HEK293 (cell line): ENCODE results near the gene RAB1B.

Experiments
- CTCF ChIA-PET: fragments of 350-600 bp; formaldehyde crosslinking; extraction: SDS; loops from one replicate; lab custom pipeline; 2021; ENCODE audit warnings: antibody characterized with exemption; lab: Yijun Ruan, JAX
- POLR2A ChIA-PET: fragments of 300-600 bp; formaldehyde crosslinking; extraction: SDS; loops from one replicate; lab custom pipeline; 2020; ENCODE audit warnings: antibody characterized with exemption, inconsistent platforms; lab: Yijun Ruan, JAX
- H3K27ac ChIP-seq: fragments of 200-500 bp; sonication (Bioruptor generic); 2 replicates; pipeline ENCODE4 v1.5.1; 2014; ENCODE audit warnings: low read depth, low read length, control low read depth, inconsistent platforms; ENCODE audit errors: extremely low read depth
- H3K36me3 ChIP-seq, 2 experiments: fragments of 200-500 bp in 1 of 2; sonication (Bioruptor generic) in 1 of 2; 1 replicate in 1 of 2; 2 replicates in 1 of 2; pipeline ENCODE4 v1.5.1; 2014 to 2017; ENCODE audit warnings: inconsistent platforms in 2 of 2, low read length in 2 of 2; ENCODE audit not compliant: control insufficient read depth in 2 of 2, insufficient read depth in 1 of 2
- H3K4me1 ChIP-seq: fragments of 200-500 bp; sonication (Bioruptor generic); 2 replicates; pipeline ENCODE4 v1.5.1; 2014; ENCODE audit warnings: mild to moderate bottlenecking, low read length, inconsistent platforms; ENCODE audit not compliant: control insufficient read depth, insufficient read depth
- H3K4me3 ChIP-seq: 2 replicates; pipeline ENCODE4 v1.5.1; 2011; ENCODE audit warnings: low read depth, mild to moderate bottlenecking, control low read depth, low read length, moderate library complexity
- H3K9me3 ChIP-seq: fragments of 200-500 bp; sonication (Bioruptor generic); 2 replicates; pipeline ENCODE4 v1.5.1; 2014; ENCODE audit warnings: low read depth, low read length, inconsistent platforms; ENCODE audit not compliant: control insufficient read depth, insufficient read depth
- BCL11A ChIP-seq: fragments of 450-650 bp; formaldehyde crosslinking; IDR thresholded peaks from 2 replicates; pipeline ENCODE4 v1.5.1; 2016; ENCODE audit warnings: low read depth, missing biosample characterization, missing genetic modification characterization
- HOXA7 ChIP-seq: sonication (generic); formaldehyde crosslinking; IDR thresholded peaks from 2 replicates; pipeline ENCODE4 v1.8.1; 2022; ENCODE audit warnings: missing genetic modification reagents, borderline replicate concordance
- HOXD13 ChIP-seq: sonication (generic); formaldehyde crosslinking; IDR thresholded peaks from 2 replicates; pipeline ENCODE4 v1.8.0; 2022; ENCODE audit warnings: missing genetic modification reagents, borderline replicate concordance
- KLF16 ChIP-seq: fragments of 450-650 bp; formaldehyde crosslinking; IDR thresholded peaks from 2 replicates; pipeline ENCODE4 v1.5.1; 2017; ENCODE audit warnings: missing biosample characterization, missing genetic modification characterization
- OSR2 ChIP-seq: fragments of 450-650 bp; formaldehyde crosslinking; IDR thresholded peaks from 2 replicates; pipeline ENCODE4 v1.5.1; 2016; ENCODE audit warnings: missing biosample characterization, missing genetic modification characterization
- SCRT1 ChIP-seq: fragments of 450-650 bp; formaldehyde crosslinking; IDR thresholded peaks from 2 replicates; pipeline ENCODE4 v1.5.1; 2016; ENCODE audit warnings: missing biosample characterization, missing genetic modification characterization, borderline replicate concordance
- TRIM28 ChIP-seq: IDR thresholded peaks from 2 replicates; pipeline ENCODE4 v1.6.1; 2011; ENCODE audit warnings: low read length, control low read depth, borderline replicate concordance
- YY1 ChIP-seq: fragments of 450-650 bp; formaldehyde crosslinking; IDR thresholded peaks from 2 replicates; pipeline ENCODE4 v1.5.1; 2018; ENCODE audit warnings: missing biosample characterization, missing genetic modification characterization
- ZBTB20 ChIP-seq: fragments of 450-650 bp; formaldehyde crosslinking; IDR thresholded peaks from 2 replicates; pipeline ENCODE4 v1.5.1; 2016; ENCODE audit warnings: missing biosample characterization, missing genetic modification characterization
- ZEB2 ChIP-seq: fragments of 450-650 bp; formaldehyde crosslinking; IDR thresholded peaks from 2 replicates; pipeline ENCODE4 v1.5.1; 2016; ENCODE audit warnings: missing biosample characterization, missing genetic modification characterization
- ZFP69B ChIP-seq: fragments of 450-650 bp; formaldehyde crosslinking; IDR thresholded peaks from 2 replicates; pipeline ENCODE4 v1.5.1; 2016; ENCODE audit warnings: missing biosample characterization, missing genetic modification characterization
- ZNF140 ChIP-seq: fragments of 450-650 bp; formaldehyde crosslinking; IDR thresholded peaks from 2 replicates; pipeline ENCODE4 v1.5.1; 2016; ENCODE audit warnings: missing biosample characterization, missing genetic modification characterization
- ZNF202 ChIP-seq: fragments of 450-650 bp; formaldehyde crosslinking; IDR thresholded peaks from 2 replicates; pipeline ENCODE4 v1.5.1; 2016; ENCODE audit warnings: missing biosample characterization, missing genetic modification characterization, borderline replicate concordance
- ZNF211 ChIP-seq: fragments of 450-650 bp; formaldehyde crosslinking; IDR thresholded peaks from 2 replicates; pipeline ENCODE4 v1.5.1; 2016; ENCODE audit warnings: low read depth, missing biosample characterization, missing genetic modification characterization
- ZNF223 ChIP-seq: fragments of 450-650 bp; formaldehyde crosslinking; IDR thresholded peaks from 2 replicates; pipeline ENCODE4 v1.5.1; 2016; ENCODE audit warnings: missing biosample characterization, missing genetic modification characterization
- ZNF239 ChIP-seq: fragments of 450-650 bp; formaldehyde crosslinking; IDR thresholded peaks from 2 replicates; pipeline ENCODE4 v1.5.1; 2016; ENCODE audit warnings: missing biosample characterization, missing genetic modification characterization
- ZNF404 ChIP-seq: fragments of 450-650 bp; formaldehyde crosslinking; IDR thresholded peaks from 2 replicates; pipeline ENCODE4 v1.5.1; 2017; ENCODE audit warnings: missing biosample characterization, missing genetic modification characterization
- ZNF501 ChIP-seq: fragments of 450-650 bp; formaldehyde crosslinking; IDR thresholded peaks from 2 replicates; pipeline ENCODE4 v1.5.1; 2016; ENCODE audit warnings: missing biosample characterization, missing genetic modification characterization
- ZNF560 ChIP-seq: fragments of 450-650 bp; formaldehyde crosslinking; IDR thresholded peaks from 2 replicates; pipeline ENCODE4 v1.5.1; 2017; ENCODE audit warnings: missing biosample characterization, missing genetic modification characterization, borderline replicate concordance
- ZNF677 ChIP-seq: fragments of 450-650 bp; IDR thresholded peaks from 2 replicates; pipeline ENCODE4 v1.5.0; 2018; ENCODE audit warnings: missing biosample characterization, mild to moderate bottlenecking, missing genetic modification characterization, moderate library complexity
- ZNF76 ChIP-seq: fragments of 450-650 bp; formaldehyde crosslinking; IDR thresholded peaks from 2 replicates; pipeline ENCODE4; 2016; ENCODE audit warnings: low read depth, missing biosample characterization, missing genetic modification characterization, borderline replicate concordance
- ZNF777 ChIP-seq: fragments of 450-650 bp; formaldehyde crosslinking; IDR thresholded peaks from 2 replicates; pipeline ENCODE4 v1.5.1; 2017; ENCODE audit warnings: missing biosample characterization, missing genetic modification characterization, borderline replicate concordance
- ZNF830 ChIP-seq: fragments of 450-650 bp; IDR thresholded peaks from 2 replicates; pipeline ENCODE4 v1.5.0; 2018; ENCODE audit warnings: missing biosample characterization, missing genetic modification characterization, low read depth, mild to moderate bottlenecking, moderate library complexity
- ZNF843 ChIP-seq: fragments of 450-650 bp; formaldehyde crosslinking; IDR thresholded peaks from 2 replicates; pipeline ENCODE4 v1.5.1; 2016; ENCODE audit warnings: missing biosample characterization, missing genetic modification characterization
- ZSCAN16 ChIP-seq: fragments of 450-650 bp; formaldehyde crosslinking; IDR thresholded peaks from 2 replicates; pipeline ENCODE4 v1.5.1; 2016; ENCODE audit warnings: missing biosample characterization, missing genetic modification characterization
- ZSCAN30 ChIP-seq: fragments of 450-650 bp; IDR thresholded peaks from 2 replicates; pipeline ENCODE4 v1.5.1; 2018; ENCODE audit warnings: missing biosample characterization, mild to moderate bottlenecking, missing genetic modification characterization, moderate library complexity
- TF ChIP-seq, protein P1 (sequence below): fragments of 450-650 bp; formaldehyde crosslinking; IDR thresholded peaks from 2 replicates; pipeline ENCODE4 v1.5.1; 2016; ENCODE audit warnings: missing biosample characterization, missing genetic modification characterization, borderline replicate concordance
- TF ChIP-seq, protein P2 (sequence below): fragments of 450-650 bp; formaldehyde crosslinking; IDR thresholded peaks from 2 replicates; pipeline ENCODE4 v1.5.1; 2017; ENCODE audit warnings: missing biosample characterization, missing genetic modification characterization
- TF ChIP-seq, protein P3 (sequence below): fragments of 450-650 bp; formaldehyde crosslinking; IDR thresholded peaks from 2 replicates; pipeline ENCODE4 v1.5.1; 2017; ENCODE audit warnings: missing biosample characterization, missing genetic modification characterization

The RAB1B gene

DNA sequence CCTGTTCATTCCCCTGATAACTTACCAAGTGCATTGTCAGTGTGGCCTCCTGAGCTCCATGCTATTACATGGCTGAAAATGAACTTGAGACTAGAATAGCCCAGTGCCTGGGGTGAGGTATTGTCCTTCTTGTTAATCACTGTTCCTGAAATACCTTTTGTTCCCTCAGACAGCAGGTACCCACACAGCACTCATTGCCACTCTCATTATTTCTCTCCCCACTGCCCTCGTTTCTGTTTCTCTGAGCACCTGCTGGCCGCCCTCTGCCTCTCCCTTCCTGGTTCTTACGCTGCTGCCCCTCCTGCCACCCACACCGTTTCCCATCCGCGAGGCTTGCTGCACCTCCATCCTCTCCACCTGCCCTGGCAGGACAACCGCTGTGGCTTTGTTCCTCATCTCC is 36.9 kb upstream of the RAB1B start (continued):
- no peak for TF ChIP-seq SCRT1 (tag by site-specific recombination)
- TF ChIP-seq TRIM28, result no peak
- no peak for TF ChIP-seq ZNF223 (tag by site-specific recombination)
- no peak for TF ChIP-seq OSR2 (tag by site-specific recombination)
- no peak for TF ChIP-seq ZNF140 (tag by site-specific recombination)
- no peak for TF ChIP-seq BCL11A (tag by site-specific recombination)
- TF ChIP-seq HOXA7 (CRISPR knock-in tag), result no peak
- TF ChIP-seq ZNF501, result no peak
- no peak for TF ChIP-seq ZNF211 (tag by site-specific recombination)

DNA sequence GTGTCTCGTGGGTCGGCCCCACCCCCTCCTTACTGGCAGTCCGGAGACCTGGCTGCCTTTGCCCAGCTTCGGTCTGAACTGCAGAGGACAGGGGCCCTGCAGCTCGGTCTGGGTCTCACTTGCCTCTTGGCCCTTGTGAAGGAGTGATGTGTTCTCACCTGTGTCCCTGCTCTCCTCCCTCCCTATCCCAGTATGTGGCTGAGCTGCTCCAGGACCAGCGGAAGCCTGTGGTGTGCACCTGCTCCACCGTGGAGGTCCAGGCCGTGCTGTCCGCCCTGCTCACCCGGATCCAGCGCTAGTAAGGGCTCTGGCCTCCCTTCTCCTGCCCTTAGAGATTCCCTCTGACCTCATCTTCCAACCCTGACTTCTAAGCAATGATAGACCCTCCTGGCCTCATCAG is 35.7 kb upstream of the RAB1B start:
- peaks cover 0 to 65% of the 10 kb centered on the region in 2 experiments; a peak in 2 of 3 replicates for H3K36me3 ChIP-seq
- H3K4me1 ChIP-seq, result no peaks in the 10 kb centered on the region
- TF ChIP-seq KLF16 (no peak), ZFP69B (tag by site-specific recombination) (no peak), HOXD13 (CRISPR knock-in tag) (no peak), ZEB2 (tag by site-specific recombination) (no peak), ZNF777 (tag by site-specific recombination) (no peak), ZNF830 (tag by site-specific recombination) (no peak), ZNF202 (tag by site-specific recombination) (no peak)
- TF ChIP-seq, protein P1, sequence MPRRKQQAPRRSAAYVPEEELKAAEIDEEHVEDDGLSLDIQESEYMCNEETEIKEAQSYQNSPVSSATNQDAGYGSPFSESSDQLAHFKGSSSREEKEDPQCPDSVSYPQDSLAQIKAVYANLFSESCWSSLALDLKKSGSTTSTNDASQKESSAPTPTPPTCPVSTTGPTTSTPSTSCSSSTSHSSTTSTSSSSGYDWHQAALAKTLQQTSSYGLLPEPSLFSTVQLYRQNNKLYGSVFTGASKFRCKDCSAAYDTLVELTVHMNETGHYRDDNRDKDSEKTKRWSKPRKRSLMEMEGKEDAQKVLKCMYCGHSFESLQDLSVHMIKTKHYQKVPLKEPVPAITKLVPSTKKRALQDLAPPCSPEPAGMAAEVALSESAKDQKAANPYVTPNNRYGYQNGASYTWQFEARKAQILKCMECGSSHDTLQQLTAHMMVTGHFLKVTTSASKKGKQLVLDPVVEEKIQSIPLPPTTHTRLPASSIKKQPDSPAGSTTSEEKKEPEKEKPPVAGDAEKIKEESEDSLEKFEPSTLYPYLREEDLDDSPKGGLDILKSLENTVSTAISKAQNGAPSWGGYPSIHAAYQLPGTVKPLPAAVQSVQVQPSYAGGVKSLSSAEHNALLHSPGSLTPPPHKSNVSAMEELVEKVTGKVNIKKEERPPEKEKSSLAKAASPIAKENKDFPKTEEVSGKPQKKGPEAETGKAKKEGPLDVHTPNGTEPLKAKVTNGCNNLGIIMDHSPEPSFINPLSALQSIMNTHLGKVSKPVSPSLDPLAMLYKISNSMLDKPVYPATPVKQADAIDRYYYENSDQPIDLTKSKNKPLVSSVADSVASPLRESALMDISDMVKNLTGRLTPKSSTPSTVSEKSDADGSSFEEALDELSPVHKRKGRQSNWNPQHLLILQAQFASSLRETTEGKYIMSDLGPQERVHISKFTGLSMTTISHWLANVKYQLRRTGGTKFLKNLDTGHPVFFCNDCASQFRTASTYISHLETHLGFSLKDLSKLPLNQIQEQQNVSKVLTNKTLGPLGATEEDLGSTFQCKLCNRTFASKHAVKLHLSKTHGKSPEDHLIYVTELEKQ (tag by site-specific recombination), result no peak
- TF ChIP-seq, protein P2, sequence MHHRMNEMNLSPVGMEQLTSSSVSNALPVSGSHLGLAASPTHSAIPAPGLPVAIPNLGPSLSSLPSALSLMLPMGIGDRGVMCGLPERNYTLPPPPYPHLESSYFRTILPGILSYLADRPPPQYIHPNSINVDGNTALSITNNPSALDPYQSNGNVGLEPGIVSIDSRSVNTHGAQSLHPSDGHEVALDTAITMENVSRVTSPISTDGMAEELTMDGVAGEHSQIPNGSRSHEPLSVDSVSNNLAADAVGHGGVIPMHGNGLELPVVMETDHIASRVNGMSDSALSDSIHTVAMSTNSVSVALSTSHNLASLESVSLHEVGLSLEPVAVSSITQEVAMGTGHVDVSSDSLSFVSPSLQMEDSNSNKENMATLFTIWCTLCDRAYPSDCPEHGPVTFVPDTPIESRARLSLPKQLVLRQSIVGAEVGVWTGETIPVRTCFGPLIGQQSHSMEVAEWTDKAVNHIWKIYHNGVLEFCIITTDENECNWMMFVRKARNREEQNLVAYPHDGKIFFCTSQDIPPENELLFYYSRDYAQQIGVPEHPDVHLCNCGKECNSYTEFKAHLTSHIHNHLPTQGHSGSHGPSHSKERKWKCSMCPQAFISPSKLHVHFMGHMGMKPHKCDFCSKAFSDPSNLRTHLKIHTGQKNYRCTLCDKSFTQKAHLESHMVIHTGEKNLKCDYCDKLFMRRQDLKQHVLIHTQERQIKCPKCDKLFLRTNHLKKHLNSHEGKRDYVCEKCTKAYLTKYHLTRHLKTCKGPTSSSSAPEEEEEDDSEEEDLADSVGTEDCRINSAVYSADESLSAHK (tag by site-specific recombination), result no peak
- ChIA-PET CTCF (interaction anchor here (0.7 kb wide), 1 partner anchor 115 kb away, joined by 5 read pairs; no protein-coding TSS in a partner anchor), POLR2A (interaction anchor here (0.5 kb wide), 1 partner anchor 114 kb away, joined by 9 read pairs; no protein-coding TSS in a partner anchor)
- H3K4me3 ChIP-seq, result no peak overlapping the region
- no peak overlapping the region for H3K27ac ChIP-seq
- no peaks in the 10 kb centered on the region for H3K9me3 ChIP-seq

DNA sequence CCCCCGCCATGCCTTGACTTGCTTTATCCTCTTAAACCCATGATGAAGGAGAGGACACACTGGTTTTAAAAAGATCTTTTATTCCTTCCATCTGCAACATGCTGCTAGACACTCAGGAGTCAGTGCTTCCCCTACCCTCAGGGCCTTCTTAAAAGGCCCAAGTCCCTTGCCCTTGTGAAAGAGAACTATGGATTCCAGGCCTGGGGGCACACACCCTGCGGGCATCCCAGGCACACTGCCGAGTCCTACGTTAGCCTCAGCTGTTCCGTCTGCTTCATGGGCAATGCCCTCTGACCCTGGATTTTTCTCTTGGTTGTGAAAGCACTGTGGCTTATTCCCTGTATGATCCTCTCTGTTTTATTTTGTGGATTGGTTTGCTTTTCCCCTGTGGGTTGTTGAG is 35.1 kb upstream of the RAB1B start:
- CTCF ChIA-PET, result interaction anchor here (0.7 to 1.1 kb wide), 2 partner anchors 10 to 115 kb away, joined by 5 read pairs; no protein-coding TSS in a partner anchor
- Histone ChIP-seq H3K27ac (no peak overlapping the region), H3K36me3 (peaks cover 0 to 65% of the 10 kb centered on the region in 2 experiments; a peak in 2 of 3 replicates), H3K4me1 (no peaks in the 10 kb centered on the region), H3K9me3 (no peaks in the 10 kb centered on the region), H3K4me3 (no peak overlapping the region)
- POLR2A ChIA-PET, result interaction anchor here (0.5 kb wide), 1 partner anchor 114 kb away, joined by 9 read pairs; no protein-coding TSS in a partner anchor
- TF ChIP-seq ZNF560 (tag by site-specific recombination) (no peak), ZBTB20 (tag by site-specific recombination) (no peak), ZNF501 (no peak), ZNF76 (tag by site-specific recombination) (no peak), ZNF843 (no peak), ZSCAN16 (tag by site-specific recombination) (no peak), ZNF239 (tag by site-specific recombination) (no peak), TRIM28 (no peak), ZSCAN30 (tag by site-specific recombination) (no peak), ZNF677 (tag by site-specific recombination) (no peak), ZNF404 (tag by site-specific recombination) (no peak), YY1 (tag by site-specific recombination) (no peak)
- TF ChIP-seq, protein P3, sequence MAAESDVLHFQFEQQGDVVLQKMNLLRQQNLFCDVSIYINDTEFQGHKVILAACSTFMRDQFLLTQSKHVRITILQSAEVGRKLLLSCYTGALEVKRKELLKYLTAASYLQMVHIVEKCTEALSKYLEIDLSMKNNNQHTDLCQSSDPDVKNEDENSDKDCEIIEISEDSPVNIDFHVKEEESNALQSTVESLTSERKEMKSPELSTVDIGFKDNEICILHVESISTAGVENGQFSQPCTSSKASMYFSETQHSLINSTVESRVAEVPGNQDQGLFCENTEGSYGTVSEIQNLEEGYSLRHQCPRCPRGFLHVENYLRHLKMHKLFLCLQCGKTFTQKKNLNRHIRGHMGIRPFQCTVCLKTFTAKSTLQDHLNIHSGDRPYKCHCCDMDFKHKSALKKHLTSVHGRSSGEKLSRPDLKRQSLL (tag by site-specific recombination), result no peak
